Globus pallidus (tissue), 1 donor: ENCODE data around the gene HBS1L.
"Not testable (repeated sequence)": the region's sequence is repeated elsewhere in the genome, so short reads cannot be mapped to it uniquely, and the experiment has no call there.

Experiments
- DNase-seq: peaks from one replicate; pipeline ENCODE4 v3.0.0-alpha.2; 2015; ENCODE audit warnings: low spot score

The HBS1L gene

GRCh38 chr6:135075018-135075417, 20.4 kb upstream of the HBS1L start:
- DNase-seq: no peak

- DNase-seq: no peak
Measured at GRCh38 chr6:135073756-135074393, 19.3 kb upstream of the HBS1L start.

GRCh38 chr6:135073217-135073616, 18.6 kb upstream of the HBS1L start:
- no peak for DNase-seq

- no peak for DNase-seq
Measured at GRCh38 chr6:135072753-135073152, 18.1 kb upstream of the HBS1L start.

- DNase-seq: no peak
Measured at GRCh38 chr6:135071541-135071940, 16.9 kb upstream of the HBS1L start.

GRCh38 chr6:135067911-135068310, 13.3 kb upstream of the HBS1L start:
- no peak for DNase-seq

GRCh38 chr6:135066806-135067205, 12.2 kb upstream of the HBS1L start:
- no peak for DNase-seq

GRCh38 chr6:135066397-135066796, 11.8 kb upstream of the HBS1L start:
- DNase-seq: no peak

- DNase-seq: no peak
Measured at GRCh38 chr6:135064586-135064985, 10.0 kb upstream of the HBS1L start.

- no peak for DNase-seq
Measured at GRCh38 chr6:135063926-135064325, 9.3 kb upstream of the HBS1L start.

GRCh38 chr6:135062735-135063134, 8.1 kb upstream of the HBS1L start:
- DNase-seq: no peak

GRCh38 chr6:135060076-135060475, 5.5 kb upstream of the HBS1L start:
- no peak for DNase-seq

- DNase-seq: not testable (repeated sequence)
Measured at GRCh38 chr6:135058299-135058698, 3.7 kb upstream of the HBS1L start.

GRCh38 chr6:135056632-135057031, 2.0 kb upstream of the HBS1L start:
- no peak for DNase-seq

- no peak for DNase-seq
Measured at GRCh38 chr6:135054226-135054568, 425 bp downstream of the HBS1L start.

- DNase-seq: no peak
Measured at GRCh38 chr6:135053406-135053805, 1.2 kb downstream of the HBS1L start.

- no peak for DNase-seq
Measured at GRCh38 chr6:135052939-135053338, 1.7 kb downstream of the HBS1L start.

- no peak for DNase-seq
Measured at GRCh38 chr6:135048915-135049314, 5.7 kb downstream of the HBS1L start.

- DNase-seq: no peak
Measured at GRCh38 chr6:135047336-135047735, 7.3 kb downstream of the HBS1L start.

GRCh38 chr6:135046912-135047311, 7.7 kb downstream of the HBS1L start:
- no peak for DNase-seq

GRCh38 chr6:135044639-135045038, 10.0 kb downstream of the HBS1L start:
- DNase-seq: no peak

- no peak for DNase-seq
Measured at GRCh38 chr6:135043846-135044245, 10.8 kb downstream of the HBS1L start.

GRCh38 chr6:135043364-135043763, 11.3 kb downstream of the HBS1L start:
- DNase-seq: no peak

GRCh38 chr6:135038335-135038734, 16.3 kb downstream of the HBS1L start:
- no peak for DNase-seq

- DNase-seq: no peak
Measured at GRCh38 chr6:135037541-135037940, 17.1 kb downstream of the HBS1L start.
